Activated CD4-positive, alpha-beta T cell treated with anti-CD3 and anti-CD28 coated beads, Interleukin-2, amount 10 ng/mL, durations not matched to agents 7 days and 5 days (primary cell): Measurements from ENCODE around the gene MOB1B. TPM values are rescaled to one million over a fixed set of nuclear protein-coding genes. Genes with fewer than 3 reads are reported as not detected.
"Not testable (repeated sequence)": the region's sequence is repeated elsewhere in the genome, so short reads cannot be mapped to it uniquely, and the experiment has no call there.

Experiments
- CTCF ChIA-PET: fragments of 350-600 bp; sonication (Branson Sonifier 250); formaldehyde crosslinking; loops from one replicate; lab custom pipeline; 2021; ENCODE audit warnings: antibody characterized with exemption; lab: Charles Lee
- POLR2A ChIA-PET: fragments of 350-600 bp; sonication (Branson Sonifier 250); formaldehyde crosslinking; loops from one replicate; lab custom pipeline; 2021; ENCODE audit warnings: antibody characterized with exemption; lab: Charles Lee
- DNase-seq: peaks from one replicate; pipeline ENCODE4 v3.0.0-alpha.2; 2020
- H3K27ac Mint-ChIP-seq: one replicate; pipeline ENCODE4 v1.8.0; 2021; ENCODE audit warnings: mild to moderate bottlenecking, moderate library complexity, mixed read lengths
- H3K27me3 Mint-ChIP-seq: one replicate; pipeline ENCODE4 v1.8.0; 2021; ENCODE audit warnings: mixed read lengths
- H3K36me3 Mint-ChIP-seq: one replicate; pipeline ENCODE4 v1.8.0; 2021; ENCODE audit warnings: low read depth, mixed read lengths
- H3K4me1 Mint-ChIP-seq: one replicate; pipeline ENCODE4 v1.8.0; 2021; ENCODE audit warnings: mixed read lengths
- H3K4me3 Mint-ChIP-seq: one replicate; pipeline ENCODE4 v1.8.0; 2021; ENCODE audit warnings: mild to moderate bottlenecking, moderate library complexity, mixed read lengths
- H3K9me3 Mint-ChIP-seq: one replicate; pipeline ENCODE4 v1.8.0; 2021; ENCODE audit warnings: mixed read lengths
- total RNA-seq, 2 experiments: library from RNA; stranded (reverse); gene quantifications; one replicate each; pipeline ENCODE4 v1.2.3, GENCODE V29; 2021

MOB1B gene
- total RNA-seq, 2 experiments from 2014 or later, result 14.5 to 18.1 TPM

- Mint-ChIP-seq H3K4me1 (no peaks in the 10 kb centered on the region), H3K36me3 (no peaks in the 10 kb centered on the region), H3K9me3 (no peaks in the 10 kb centered on the region), H3K27ac (no peak overlapping the region), H3K27me3 (no peaks in the 10 kb centered on the region), H3K4me3 (no peak overlapping the region)
- no peak for DNase-seq
- ChIA-PET POLR2A (no interaction called here), CTCF (interaction anchor here (0.6 kb wide), 1 partner anchor 185 kb away, joined by 3 read pairs; no protein-coding TSS in a partner anchor)
Measured at GRCh38 chr4:70893790-70894189, 8.4 kb upstream of the MOB1B start.

DNA sequence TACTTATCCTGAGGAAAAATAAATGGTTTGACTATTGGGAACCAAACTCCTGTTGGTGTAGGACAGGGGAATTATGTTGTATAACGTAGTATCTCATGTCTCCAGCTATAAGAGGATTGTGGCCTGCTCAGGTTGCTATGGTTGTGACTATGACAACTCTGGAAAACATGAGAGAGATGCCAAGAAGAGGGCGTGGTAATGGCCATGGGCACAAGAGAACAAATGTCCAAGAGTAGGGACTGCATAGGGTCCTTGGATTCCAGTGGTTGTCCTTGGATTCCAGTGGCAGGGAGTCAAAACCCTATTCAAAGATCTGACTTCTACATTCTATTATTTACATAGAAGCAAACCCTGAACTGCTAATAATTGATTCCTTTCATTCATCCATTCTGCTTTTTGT is 6.8 kb upstream of the MOB1B start:
- H3K36me3 Mint-ChIP-seq, result no peaks in the 10 kb centered on the region
- POLR2A ChIA-PET, result no interaction called here
- no peak overlapping the region for H3K27ac Mint-ChIP-seq
- DNase-seq, result no peak
- CTCF ChIA-PET, result interaction anchor here (0.5 kb wide), 1 partner anchor 11 kb away, joined by 3 read pairs; no protein-coding TSS in a partner anchor
- no peaks in the 10 kb centered on the region for H3K9me3 Mint-ChIP-seq
- H3K4me3 Mint-ChIP-seq, result no peak overlapping the region
- no peaks in the 10 kb centered on the region for H3K27me3 Mint-ChIP-seq
- no peaks in the 10 kb centered on the region for H3K4me1 Mint-ChIP-seq

DNA sequence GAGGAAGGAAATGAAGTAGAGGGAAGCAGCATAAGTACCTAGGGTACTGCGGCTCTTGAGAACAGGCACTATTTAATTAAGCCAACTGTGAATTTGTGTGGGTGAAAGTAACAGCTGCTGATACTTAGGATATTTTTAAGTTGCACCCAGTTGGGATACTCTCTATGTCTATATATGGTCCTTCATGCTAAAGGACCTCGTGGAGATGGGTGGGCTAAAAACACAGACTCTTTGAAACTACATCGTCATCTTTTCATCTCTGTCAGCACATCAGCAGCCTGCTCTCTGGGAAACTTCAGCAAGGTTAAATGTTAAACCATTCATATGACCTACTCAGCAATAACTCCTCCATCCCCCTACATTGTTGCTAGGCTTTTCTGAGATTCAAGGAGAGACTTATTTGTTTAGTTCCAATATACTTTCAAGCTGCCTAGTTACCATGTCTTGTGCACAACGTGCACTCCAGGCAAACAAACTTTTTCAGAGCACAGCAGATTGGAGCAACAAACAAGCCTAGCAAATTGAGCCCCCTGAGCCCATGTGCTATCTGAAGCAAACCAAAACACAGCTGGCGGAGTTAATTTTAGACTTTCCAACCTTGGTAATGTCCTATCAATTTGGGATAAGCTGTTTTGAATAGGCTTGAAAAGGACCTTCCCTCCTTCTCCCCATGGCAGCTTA is 6.2 kb upstream of the MOB1B start:
- ChIA-PET CTCF (interaction anchor here (0.5 kb wide), 1 partner anchor 11 kb away, joined by 3 read pairs; no protein-coding TSS in a partner anchor), POLR2A (no interaction called here)
- no peak overlapping the region for H3K4me3 Mint-ChIP-seq
- H3K9me3 Mint-ChIP-seq, result no peaks in the 10 kb centered on the region
- H3K4me1 Mint-ChIP-seq, result no peaks in the 10 kb centered on the region
- no peak overlapping the region for H3K27ac Mint-ChIP-seq
- no peaks in the 10 kb centered on the region for H3K27me3 Mint-ChIP-seq
- H3K36me3 Mint-ChIP-seq, result no peaks in the 10 kb centered on the region
- no peak for DNase-seq

DNA sequence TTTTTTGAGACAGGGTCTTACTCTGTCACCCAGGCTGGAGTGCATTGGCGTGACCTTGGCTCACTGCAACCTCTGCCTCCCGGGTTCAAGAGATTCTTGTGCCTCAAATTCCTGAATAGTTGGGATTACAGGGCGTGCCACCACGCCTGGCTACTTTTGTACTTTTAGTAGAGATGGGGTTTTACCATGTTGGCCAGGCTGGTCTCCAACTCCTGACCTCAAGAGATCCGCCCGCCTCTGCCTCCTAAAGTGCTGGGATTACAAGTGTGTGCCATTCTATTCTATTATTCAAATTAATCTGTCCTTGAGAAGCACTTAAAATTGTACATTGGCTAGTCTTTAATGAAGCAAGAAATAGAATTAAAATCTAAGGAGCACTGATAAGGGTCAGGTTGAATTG is 3.6 kb upstream of the MOB1B start:
- DNase-seq, H3K4me3 Mint-ChIP-seq, H3K27ac Mint-ChIP-seq, H3K36me3 Mint-ChIP-seq, CTCF ChIA-PET, POLR2A ChIA-PET, H3K27me3 Mint-ChIP-seq, H3K9me3 Mint-ChIP-seq: not testable (repeated sequence)
- H3K4me1 Mint-ChIP-seq, result peaks cover 15% of the 10 kb centered on the region

GRCh38 chr4:70901607-70901983 is 574 bp upstream of the MOB1B start:
- Mint-ChIP-seq H3K4me3 (peak overlapping the region; percentile 100), H3K27me3 (no peaks in the 10 kb centered on the region), H3K9me3 (no peaks in the 10 kb centered on the region), H3K36me3 (peaks cover 17% of the 10 kb centered on the region), H3K27ac (peak overlapping the region; percentile 96), H3K4me1 (peaks cover 28% of the 10 kb centered on the region)
- ChIA-PET POLR2A (interaction anchor here (0.6 kb wide), 2 partner anchors 26 to 108 kb away, joined by 3 to 4 read pairs; no protein-coding TSS in a partner anchor), CTCF (interaction anchor here (0.6 to 1.8 kb wide), 8 partner anchors 10 to 212 kb away, joined by 3 to 7 read pairs (median 3); partner anchors contain the start of genes GRSF1 and RUFY3)
- no peak for DNase-seq

DNA sequence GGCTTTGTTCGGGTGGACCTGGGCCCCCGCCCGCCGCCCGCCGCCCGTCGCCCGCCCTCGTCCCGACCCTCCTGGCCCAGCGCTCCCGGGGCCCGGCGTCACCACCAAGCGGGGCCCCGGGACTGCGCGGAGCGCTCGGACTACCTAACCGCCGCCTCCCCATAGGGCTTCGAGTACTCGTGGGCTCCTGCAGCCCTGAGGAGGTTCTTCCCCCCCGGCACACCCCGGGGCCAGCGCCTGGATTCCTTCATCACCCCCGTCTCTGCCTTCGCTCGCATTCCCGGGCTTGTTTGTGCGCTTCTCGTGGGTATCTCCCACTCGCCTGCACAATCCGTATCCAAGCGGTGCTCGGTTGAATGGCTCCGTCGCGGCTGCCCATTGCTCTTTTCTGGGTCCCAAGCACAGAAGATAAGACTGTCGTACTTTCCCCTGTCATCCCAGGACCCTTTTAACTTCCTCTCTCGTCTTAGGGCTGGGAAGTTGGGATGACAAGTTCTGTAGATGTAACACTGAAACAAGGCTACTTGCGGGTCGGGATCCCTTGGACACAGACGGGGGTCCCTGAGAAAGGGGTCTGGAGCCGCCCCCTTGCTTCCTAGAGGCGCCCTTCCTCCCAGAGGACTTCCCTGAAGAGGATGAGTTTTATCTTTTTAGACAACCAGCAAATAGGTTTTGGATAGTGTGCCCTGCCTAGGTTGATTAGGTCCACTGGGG is 565 bp downstream of the MOB1B start:
- POLR2A ChIA-PET, result interaction anchor here (0.6 kb wide), 1 partner anchor 27 kb away, joined by 3 read pairs; no protein-coding TSS in a partner anchor
- Mint-ChIP-seq H3K27me3 (no peaks in the 10 kb centered on the region), H3K4me1 (peaks cover 30% of the 10 kb centered on the region), H3K36me3 (peaks cover 22% of the 10 kb centered on the region), H3K9me3 (no peaks in the 10 kb centered on the region), H3K4me3 (peak overlapping the region; percentile 100), H3K27ac (peak overlapping the region; percentile 96)
- CTCF ChIA-PET, result interaction anchor here (1.0 to 1.8 kb wide), 5 partner anchors 17 to 213 kb away, joined by 3 to 7 read pairs (median 3); partner anchors contain the start of gene GRSF1
- peak; percentile 26 for DNase-seq

GRCh38 chr4:70903291-70903603 is 1.1 kb downstream of the MOB1B start:
- H3K9me3 Mint-ChIP-seq, result no peaks in the 10 kb centered on the region
- peaks cover 30% of the 10 kb centered on the region for H3K4me1 Mint-ChIP-seq
- no peaks in the 10 kb centered on the region for H3K27me3 Mint-ChIP-seq
- peaks cover 22% of the 10 kb centered on the region for H3K36me3 Mint-ChIP-seq
- DNase-seq, result no peak
- ChIA-PET POLR2A (no interaction called here), CTCF (no interaction called here)
- peak overlapping the region; percentile 96 for H3K27ac Mint-ChIP-seq
- peak overlapping the region; percentile 100 for H3K4me3 Mint-ChIP-seq

- no peak for DNase-seq
- CTCF ChIA-PET, result interaction anchor here (0.6 to 0.7 kb wide), 3 partner anchors 11 to 277 kb away, joined by 3 to 4 read pairs (median 3); no protein-coding TSS in a partner anchor
- POLR2A ChIA-PET, result no interaction called here
Measured at GRCh38 chr4:70908993-70909556, 6.9 kb downstream of the MOB1B start.

DNA sequence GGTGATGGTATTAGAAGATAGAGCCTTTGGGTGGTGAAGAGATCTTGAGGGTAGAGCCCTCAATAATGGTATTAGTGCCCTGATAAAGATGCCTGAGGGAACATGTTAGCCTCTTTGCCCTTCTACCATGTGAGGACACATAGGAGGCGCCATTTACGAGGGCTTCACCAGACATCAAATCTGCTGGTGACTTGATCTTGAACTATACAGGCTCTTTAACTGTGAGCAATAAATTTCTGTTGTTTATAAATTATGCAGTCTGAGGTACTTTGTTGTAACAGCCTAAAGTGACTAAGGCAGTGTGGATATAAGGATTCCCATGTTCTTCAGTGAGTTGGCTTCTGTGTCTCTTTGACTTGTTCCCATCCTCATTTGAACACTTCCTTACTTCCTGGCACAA is 11.8 kb downstream of the MOB1B start:
- CTCF ChIA-PET, result interaction anchor here (1.0 kb wide), 1 partner anchor 96 kb away, joined by 4 read pairs; no protein-coding TSS in a partner anchor
- DNase-seq, result no peak

More at GRCh38 chr4:70908993-70909556, 6.9 kb downstream of the MOB1B start:
- H3K27ac Mint-ChIP-seq, result no peak overlapping the region
- H3K4me1 Mint-ChIP-seq, result peaks cover 13% of the 10 kb centered on the region
- H3K9me3 Mint-ChIP-seq, result no peaks in the 10 kb centered on the region
- no peaks in the 10 kb centered on the region for H3K27me3 Mint-ChIP-seq
- peaks cover 34% of the 10 kb centered on the region for H3K36me3 Mint-ChIP-seq
- H3K4me3 Mint-ChIP-seq, result no peak overlapping the region

GRCh38 chr4:70914631-70915030 is 12.5 kb downstream of the MOB1B start:
- ChIA-PET POLR2A (no interaction called here), CTCF (interaction anchor here (1.0 to 2.5 kb wide), 4 partner anchors 8 to 96 kb away, joined by 4 to 11 read pairs (median 4); no protein-coding TSS in a partner anchor)
- H3K27me3 Mint-ChIP-seq, result no peaks in the 10 kb centered on the region
- H3K4me1 Mint-ChIP-seq, result no peaks in the 10 kb centered on the region
- no peak overlapping the region for H3K27ac Mint-ChIP-seq
- H3K36me3 Mint-ChIP-seq, result peaks cover 23% of the 10 kb centered on the region
- DNase-seq, result no peak
- peaks cover 10% of the 10 kb centered on the region for H3K9me3 Mint-ChIP-seq
- H3K4me3 Mint-ChIP-seq, result no peak overlapping the region

More for the DNA sequence above, 11.8 kb downstream of the MOB1B start:
- H3K9me3 Mint-ChIP-seq, result peaks cover 8% of the 10 kb centered on the region
- H3K4me1 Mint-ChIP-seq, result no peaks in the 10 kb centered on the region
- POLR2A ChIA-PET, result no interaction called here
- H3K36me3 Mint-ChIP-seq, result peaks cover 23% of the 10 kb centered on the region
- H3K27ac Mint-ChIP-seq, result no peak overlapping the region
- H3K27me3 Mint-ChIP-seq, result no peaks in the 10 kb centered on the region
- H3K4me3 Mint-ChIP-seq, result no peak overlapping the region

DNA sequence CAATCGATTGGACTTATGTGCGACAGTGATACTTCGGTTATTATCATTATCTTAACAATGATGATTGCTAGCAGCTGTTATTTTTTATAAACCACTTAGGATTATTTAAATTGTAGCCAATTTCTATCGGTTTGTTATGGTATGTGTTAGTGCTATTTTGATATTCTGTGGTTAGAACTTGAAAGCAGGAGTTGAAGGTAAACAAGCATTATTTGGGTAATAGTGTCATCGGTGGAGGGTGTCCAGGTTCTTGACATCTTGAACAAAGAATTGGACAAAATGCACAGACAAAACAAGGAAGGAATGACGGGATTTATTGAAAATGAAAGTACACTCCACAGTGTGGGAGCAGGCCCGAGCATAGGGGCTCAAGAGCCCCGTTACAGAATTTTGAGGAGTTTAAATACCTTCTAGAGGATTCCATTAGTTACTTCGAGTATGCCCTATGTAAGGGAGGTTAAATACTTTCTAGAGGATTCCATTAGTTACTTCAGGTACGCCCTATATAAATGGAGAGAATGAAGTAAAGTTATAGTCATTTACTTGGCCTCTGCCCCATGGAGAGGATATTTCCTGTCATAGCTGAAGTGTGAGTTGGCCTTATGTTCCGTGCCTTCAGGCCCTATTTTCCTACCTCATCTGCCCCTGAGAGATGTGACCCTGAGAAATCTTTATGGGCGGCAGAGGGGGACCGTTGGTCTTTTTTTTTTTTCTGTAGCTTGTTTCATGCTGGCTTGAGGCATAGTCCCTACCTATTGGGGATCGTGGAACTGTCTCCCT is 13.1 kb downstream of the MOB1B start:
- CTCF ChIA-PET, result interaction anchor here (1.0 to 2.5 kb wide), 4 partner anchors 9 to 95 kb away, joined by 4 to 11 read pairs (median 4); no protein-coding TSS in a partner anchor
- Mint-ChIP-seq H3K27ac (no peak overlapping the region), H3K4me3 (no peak overlapping the region), H3K27me3 (no peaks in the 10 kb centered on the region), H3K9me3 (peaks cover 13% of the 10 kb centered on the region), H3K4me1 (no peaks in the 10 kb centered on the region), H3K36me3 (peaks cover 25% of the 10 kb centered on the region)
- no peak for DNase-seq
- POLR2A ChIA-PET, result no interaction called here
